ENCODE data around the gene CD93.

DNA sequence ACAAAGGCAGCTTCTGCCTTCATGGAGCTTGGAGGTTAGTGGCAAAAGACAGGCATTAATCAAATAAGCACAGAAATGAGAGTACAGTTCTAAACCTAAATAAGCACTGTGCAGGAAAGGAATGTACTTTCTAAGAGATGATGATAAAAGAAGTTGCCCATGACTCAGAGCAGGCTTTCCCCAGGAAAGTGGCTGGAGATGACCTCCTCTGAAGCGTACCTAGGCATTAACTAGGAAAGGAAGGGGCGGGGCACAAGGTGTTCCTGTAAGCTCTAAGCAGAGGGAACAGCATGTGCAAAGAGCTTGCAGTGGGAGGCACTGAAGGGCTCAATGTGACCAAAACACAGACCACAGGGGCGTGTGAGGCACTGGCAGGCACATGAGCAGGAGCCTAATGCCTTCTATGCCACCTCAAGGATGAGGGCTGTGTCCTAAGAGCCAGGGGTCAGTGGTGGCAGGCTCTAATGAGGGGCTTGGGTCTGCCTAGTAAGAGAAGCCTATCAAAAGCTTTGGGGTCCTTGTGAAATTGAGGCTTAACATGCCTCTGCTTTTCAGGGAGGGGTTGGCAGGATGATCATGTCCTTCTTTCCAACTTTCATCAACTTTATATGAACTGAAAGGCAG is 46.1 kb downstream of the CD93 start:
- no peak for TF ChIP-seq POLR2AphosphoS5 (IDR thresholded peaks at IDR 0.05)
- TF ChIP-seq POLR2A (IDR thresholded peaks at IDR 0.05), result no peak
